Adipose tissue (tissue), 3 donors: Measurements from ENCODE around the gene ENDOV. TPM values are rescaled to one million over a fixed set of nuclear protein-coding genes. Genes with fewer than 3 reads are reported as not detected.
"Not testable (repeated sequence)": the region's sequence is repeated elsewhere in the genome, so short reads cannot be mapped to it uniquely, and the experiment has no call there.

ENCODE experiments used
- H3K27ac ChIP-seq: one replicate; pipeline ENCODE4 v1.5.1; 2013; ENCODE audit warnings: low read depth, low read length
- WGBS, 3 donors: extraction: QIAGEN DNeasy Blood & Tissue Kit; methylation state at CpG; one replicate each; pipeline ENCODE4 v1.1.7; 2013; 5-methylcytosine and 5-hydroxymethylcytosine counted together
- polyA plus RNA-seq, 3 donors: library from polyadenylated mRNA; stranded (reverse); fragments of 200-250 nt; gene quantifications; one replicate each; pipeline ENCODE4 v1.2.3, GENCODE V29; 2013
- donor health status: healthy with polysubstance abuse.
- donor health status: Bipolar disorder and iron deficiency.
- donor health status: healthy.

Gene ENDOV
- polyA plus RNA-seq, 3 donors = 10.3 to 19.8 (median 10.5) TPM

GRCh38 chr17:80408872-80409271, 6.1 kb upstream of the ENDOV start:
- 5 to 14% (median 11%) methylated on average over 6 of the region's 6 CpGs for WGBS, 3 donors
- no peak overlapping the region for H3K27ac ChIP-seq

GRCh38 chr17:80409626-80410025, 5.3 kb upstream of the ENDOV start:
- no peak overlapping the region for H3K27ac ChIP-seq

GRCh38 chr17:80410441-80411087, 4.4 kb upstream of the ENDOV start:
- not testable (repeated sequence) for H3K27ac ChIP-seq
- 73 to 84% (median 81%) methylated on average over 13 to 16 of the region's 16 CpGs for WGBS, 3 donors

More at GRCh38 chr17:80409626-80410025, 5.3 kb upstream of the ENDOV start:
- WGBS, 3 donors = 89 to 93% (median 91%) methylated on average over 13 of the region's 13 CpGs

GRCh38 chr17:80413771-80414507, 1.0 kb upstream of the ENDOV start:
- no peak overlapping the region for H3K27ac ChIP-seq
- WGBS, 3 donors = 18 to 48% (median 44%) methylated on average over 26 of the region's 26 CpGs

- no peak overlapping the region for H3K27ac ChIP-seq
- WGBS, 3 donors = 0 to 4% (median 2%) methylated on average over 15 of the region's 15 CpGs
Observed at GRCh38 chr17:80414508-80414802, 512 bp upstream of the ENDOV start.

- 8 to 11% (median 11%) methylated on average over 39 of the region's 39 CpGs for WGBS, 3 donors
Observed at GRCh38 chr17:80415626-80416137, 715 bp downstream of the ENDOV start.

DNA sequence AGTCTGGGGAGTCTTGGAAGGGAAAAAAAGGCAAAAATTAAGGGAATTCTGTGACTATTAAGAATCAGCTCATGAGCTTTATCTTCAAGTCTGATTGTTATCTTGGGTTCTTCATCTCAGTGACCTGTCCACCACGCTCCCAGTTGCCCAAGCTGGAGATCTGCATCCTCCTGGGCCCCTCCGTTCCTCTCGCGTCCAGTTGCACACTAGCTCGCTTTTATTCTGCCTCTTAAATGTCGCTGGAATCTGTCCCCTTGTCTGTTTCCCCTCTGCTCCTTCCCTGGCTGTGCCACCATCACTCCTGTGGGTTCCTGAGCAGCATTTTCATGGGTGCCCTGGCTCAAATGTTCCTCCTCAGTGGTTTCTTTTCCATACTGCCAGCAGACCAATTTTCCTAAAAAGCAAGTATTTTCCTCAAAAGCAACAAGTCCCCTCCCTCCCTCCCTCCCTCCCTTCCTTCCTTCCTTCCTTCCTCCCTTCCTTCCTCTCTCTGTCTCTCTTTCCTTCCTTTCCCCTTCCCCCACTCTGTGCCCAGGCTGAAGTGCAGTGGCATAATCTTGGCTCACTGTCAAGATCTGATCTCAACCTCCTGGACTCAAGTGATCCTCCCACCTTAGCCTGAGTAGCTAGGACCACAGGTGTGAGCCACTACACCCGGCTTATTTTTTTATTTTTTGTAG, 1.4 kb downstream of the ENDOV start:
- 68 to 81% (median 78%) methylated on average over 7 of the region's 7 CpGs for WGBS, 3 donors
- H3K27ac ChIP-seq = no peak overlapping the region

More at GRCh38 chr17:80415626-80416137, 715 bp downstream of the ENDOV start:
- H3K27ac ChIP-seq = no peak overlapping the region

- H3K27ac ChIP-seq = no peak overlapping the region
- WGBS, 3 donors = 86 to 90% (median 88%) methylated on average over 6 of the region's 6 CpGs
Observed at GRCh38 chr17:80416940-80417293, 1.9 kb downstream of the ENDOV start.

GRCh38 chr17:80418589-80418988, 3.6 kb downstream of the ENDOV start:
- H3K27ac ChIP-seq = no peak overlapping the region

GRCh38 chr17:80419255-80419654, 4.3 kb downstream of the ENDOV start:
- WGBS, 3 donors = 82 to 87% (median 82%) methylated on average over 11 of the region's 11 CpGs
- H3K27ac ChIP-seq = no peak overlapping the region

More at GRCh38 chr17:80418589-80418988, 3.6 kb downstream of the ENDOV start:
- WGBS, 3 donors = 93 to 94% (median 93%) methylated on average over 11 of the region's 11 CpGs

- no peak overlapping the region for H3K27ac ChIP-seq
- 58 to 74% (median 71%) methylated on average over 19 to 20 of the region's 20 CpGs for WGBS, 3 donors
Observed at GRCh38 chr17:80421381-80422090, 6.6 kb downstream of the ENDOV start.

- H3K27ac ChIP-seq = no peak overlapping the region
- WGBS, 3 donors = 82 to 91% (median 84%) methylated on average over 17 to 18 of the region's 18 CpGs
Observed at GRCh38 chr17:80422276-80422675, 7.3 kb downstream of the ENDOV start.

GRCh38 chr17:80422981-80423380, 8.0 kb downstream of the ENDOV start:
- H3K27ac ChIP-seq = no peak overlapping the region
- WGBS, 3 donors = 54 to 78% (median 60%) methylated on average over 19 to 20 of the region's 20 CpGs

DNA sequence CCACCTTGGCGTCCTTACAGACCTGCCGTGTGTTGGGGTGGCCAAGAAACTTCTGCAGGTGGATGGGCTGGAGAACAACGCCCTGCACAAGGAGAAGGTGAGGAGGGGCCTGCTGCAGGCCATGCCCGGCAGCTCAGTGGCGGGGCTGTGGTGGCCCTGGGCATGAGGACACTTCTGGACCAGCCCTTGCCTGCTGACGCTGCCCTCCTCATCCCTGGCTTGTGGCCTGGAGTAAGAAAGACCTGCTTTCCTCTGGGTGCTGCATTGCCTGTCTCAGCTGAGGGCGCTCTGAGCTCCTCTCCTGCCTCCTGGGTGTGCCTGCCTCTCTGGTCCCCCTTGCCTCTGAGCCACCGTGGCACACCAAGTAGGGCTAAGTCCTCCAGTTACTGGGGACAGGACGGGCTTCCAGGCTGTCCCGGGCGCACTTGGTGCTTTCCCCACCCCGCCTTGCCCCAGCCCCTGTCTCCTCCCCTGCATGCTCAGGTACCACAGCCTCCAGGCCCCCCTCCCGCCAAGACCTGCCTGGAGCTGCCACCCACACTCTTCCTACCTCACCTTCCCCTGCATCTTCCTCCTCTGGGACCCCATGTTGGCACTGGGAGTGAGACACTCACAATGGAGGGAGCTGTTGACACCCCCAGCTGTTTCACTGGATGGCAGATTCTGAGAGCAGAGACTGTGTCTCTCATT, 8.7 kb downstream of the ENDOV start:
- WGBS, 3 donors = 73 to 83% (median 79%) methylated on average over 13 of the region's 13 CpGs
- H3K27ac ChIP-seq = no peak overlapping the region

- WGBS, 3 donors = 71 to 84% (median 73%) methylated on average over 8 of the region's 8 CpGs
- no peak overlapping the region for H3K27ac ChIP-seq
Observed at GRCh38 chr17:80424261-80424660, 9.3 kb downstream of the ENDOV start.

DNA sequence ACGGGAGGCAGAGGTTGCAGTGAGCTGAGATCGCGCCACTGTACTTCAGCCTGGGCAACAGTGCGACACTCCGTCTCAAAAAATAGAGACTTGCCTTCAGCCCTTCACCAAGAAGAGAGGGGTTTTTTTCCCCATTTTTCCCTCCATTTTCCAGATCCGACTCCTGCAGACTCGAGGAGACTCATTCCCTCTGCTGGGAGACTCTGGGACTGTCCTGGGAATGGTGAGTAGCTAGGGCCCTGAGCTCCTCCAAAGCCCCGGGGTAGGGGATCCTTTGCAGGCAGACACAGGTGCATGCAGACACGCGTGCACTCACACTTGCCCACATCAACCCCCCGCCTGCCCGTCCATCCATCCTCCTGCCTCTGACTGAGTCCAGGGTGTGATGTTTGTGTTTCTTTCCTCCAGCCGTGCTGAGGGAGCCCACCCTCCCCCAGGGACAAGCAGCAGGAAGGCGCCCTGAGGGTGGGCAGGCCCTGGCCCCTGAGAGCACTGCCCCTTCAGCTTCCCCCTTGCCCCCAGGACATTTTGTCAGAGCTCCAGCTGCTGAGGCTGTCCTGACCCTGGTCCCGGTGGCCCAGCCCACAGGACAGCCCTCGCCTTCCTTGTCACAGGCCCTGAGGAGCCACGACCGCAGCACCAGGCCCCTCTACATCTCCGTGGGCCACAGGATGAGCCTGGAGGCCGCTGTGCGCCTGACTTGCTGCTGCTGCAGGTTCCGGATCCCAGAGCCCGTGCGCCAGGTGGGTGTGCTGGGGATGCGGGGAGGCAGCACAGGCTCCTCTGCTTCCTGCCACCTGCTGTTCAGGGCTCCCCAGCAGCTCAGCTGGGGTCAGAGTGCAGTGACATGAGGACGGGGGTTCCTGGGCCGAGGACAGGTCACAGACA, 10.2 kb downstream of the ENDOV start:
- WGBS, 3 donors = 82 to 85% (median 85%) methylated on average over 24 to 27 of the region's 27 CpGs
- H3K27ac ChIP-seq = no peak overlapping the region

DNA sequence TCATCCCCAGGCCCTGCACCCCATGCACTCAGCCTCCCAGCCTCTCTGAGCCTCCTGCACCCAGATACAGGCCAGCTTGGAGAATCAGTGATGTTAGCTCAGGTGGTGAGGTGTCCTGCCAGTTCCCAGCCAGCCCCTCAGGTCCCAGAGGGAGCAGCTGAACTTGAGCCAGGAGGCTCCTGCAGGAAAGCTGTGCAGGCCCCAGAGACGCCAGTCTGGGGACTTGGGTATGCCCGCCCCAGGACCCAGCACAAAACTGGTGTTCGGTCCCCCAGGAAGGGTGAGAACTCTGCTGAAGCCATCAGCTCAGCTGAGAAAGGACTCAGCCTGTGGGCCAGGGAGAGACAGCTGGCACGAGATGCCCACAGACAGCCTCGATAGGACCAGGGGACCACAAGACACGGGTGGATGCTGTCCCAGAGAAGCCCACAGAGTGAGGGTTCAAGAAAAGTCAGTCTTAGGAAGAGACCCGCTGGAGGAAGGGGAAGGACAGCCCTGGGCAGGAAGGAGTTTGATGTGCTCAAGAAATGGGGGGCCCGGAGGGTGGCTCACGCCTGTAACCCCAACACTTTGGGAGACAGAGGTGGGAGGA, 11.0 kb downstream of the ENDOV start:
- H3K27ac ChIP-seq = no peak overlapping the region
- 76 to 88% (median 87%) methylated on average over 9 of the region's 9 CpGs for WGBS, 3 donors
